LoVo (cell line): ENCODE results near the gene SLC7A10.
"Not testable (repeated sequence)": the region's sequence is repeated elsewhere in the genome, so short reads cannot be mapped to it uniquely, and the experiment has no call there.

Experiments
- DNase-seq: peaks from one replicate; pipeline ENCODE4 v3.0.0-alpha.2; 2016; ENCODE audit warnings: low spot score

Gene SLC7A10

DNA sequence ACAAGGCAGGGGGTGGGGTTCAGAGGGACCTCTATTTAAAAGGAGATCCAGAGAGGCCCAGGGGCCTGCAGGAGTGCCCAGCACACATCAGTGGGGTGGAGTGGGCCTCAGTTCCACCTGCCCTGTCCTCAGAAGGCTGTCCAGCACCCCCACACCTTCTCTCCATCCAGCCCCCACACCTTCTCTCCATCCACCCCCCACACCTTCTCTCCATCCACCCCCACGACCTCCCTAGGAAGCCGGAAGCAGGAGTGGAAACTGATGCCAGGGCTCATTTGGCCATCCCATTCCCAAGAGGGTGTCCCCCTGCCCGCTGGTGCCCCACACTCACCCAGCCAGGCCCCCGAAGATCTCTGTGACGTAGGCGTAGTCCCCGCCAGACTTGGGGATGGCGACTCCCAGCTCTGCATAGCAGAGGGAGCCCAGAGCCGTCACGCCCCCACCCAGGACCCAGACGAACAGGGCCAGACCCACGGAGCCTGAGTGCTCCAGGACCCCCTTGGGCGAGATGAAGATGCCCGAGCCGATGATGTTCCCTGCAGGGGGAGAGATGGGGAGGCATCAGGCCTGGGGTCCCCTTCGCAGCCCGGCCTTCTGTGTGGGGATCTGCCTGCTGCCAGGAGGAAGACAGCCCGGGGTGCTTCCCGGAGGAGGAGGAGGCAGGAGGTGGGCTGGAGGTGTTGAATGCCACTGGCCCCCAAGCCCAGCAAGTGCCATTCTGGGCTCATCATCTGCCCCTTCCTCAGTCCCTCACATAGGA lies 10.0 kb downstream of the SLC7A10 start:
- no peak for DNase-seq

DNA sequence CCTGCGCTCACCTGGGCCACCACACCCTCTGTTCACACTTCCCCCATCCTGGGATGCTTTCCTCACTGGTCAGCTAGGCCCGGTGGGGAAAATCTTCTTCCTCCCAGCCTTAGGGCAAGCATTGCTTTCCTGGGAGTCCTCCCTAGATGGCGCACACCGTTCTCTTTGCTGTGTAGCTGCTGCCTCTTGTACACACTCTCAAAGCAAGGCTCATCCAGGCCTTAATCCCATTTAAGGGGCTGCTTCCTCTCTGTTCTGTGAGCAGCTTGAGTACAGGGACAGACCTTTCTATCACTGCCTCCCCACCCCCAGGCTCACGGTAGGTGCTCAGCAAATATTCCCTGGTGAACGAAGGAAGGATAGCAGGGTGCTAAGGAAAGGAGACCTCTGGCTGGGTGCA lies 11.1 kb downstream of the SLC7A10 start:
- no peak for DNase-seq

DNA sequence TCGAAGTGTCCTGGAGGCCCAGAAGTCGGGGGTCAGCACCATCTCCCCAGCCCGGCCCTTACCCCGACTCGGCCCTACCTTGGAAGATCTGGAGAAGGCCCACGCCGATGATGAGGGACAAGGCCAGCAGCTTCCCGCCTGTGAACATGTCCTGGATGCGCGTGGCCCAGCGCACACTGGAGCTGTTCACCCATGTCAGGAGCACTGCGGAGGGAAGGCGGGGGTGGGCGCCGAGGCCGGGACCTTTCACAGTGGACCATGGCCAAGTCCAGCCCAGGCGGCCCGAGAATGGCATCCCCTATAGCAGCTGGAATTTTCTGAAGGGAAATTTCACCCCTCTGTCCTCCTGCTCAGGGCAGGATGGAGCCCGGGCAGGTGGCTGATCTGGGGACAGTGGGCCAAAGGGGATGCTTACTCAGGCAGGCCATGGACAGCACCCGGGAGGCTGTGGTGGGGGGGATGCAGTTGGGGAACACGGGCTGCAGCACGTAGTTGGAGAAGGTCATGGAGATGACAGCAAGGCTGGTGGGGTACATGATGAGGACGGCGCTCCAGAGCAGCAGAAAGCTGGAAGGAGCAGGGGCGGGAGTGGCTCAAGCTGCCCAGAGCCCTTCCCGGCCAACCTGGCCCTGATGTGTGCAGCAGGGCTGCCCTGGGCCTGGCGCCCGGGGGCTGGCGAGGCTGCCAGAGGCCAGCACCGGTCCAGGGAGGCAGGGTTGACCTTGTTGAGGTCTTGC lies 13.0 kb downstream of the SLC7A10 start:
- no peak for DNase-seq

DNA sequence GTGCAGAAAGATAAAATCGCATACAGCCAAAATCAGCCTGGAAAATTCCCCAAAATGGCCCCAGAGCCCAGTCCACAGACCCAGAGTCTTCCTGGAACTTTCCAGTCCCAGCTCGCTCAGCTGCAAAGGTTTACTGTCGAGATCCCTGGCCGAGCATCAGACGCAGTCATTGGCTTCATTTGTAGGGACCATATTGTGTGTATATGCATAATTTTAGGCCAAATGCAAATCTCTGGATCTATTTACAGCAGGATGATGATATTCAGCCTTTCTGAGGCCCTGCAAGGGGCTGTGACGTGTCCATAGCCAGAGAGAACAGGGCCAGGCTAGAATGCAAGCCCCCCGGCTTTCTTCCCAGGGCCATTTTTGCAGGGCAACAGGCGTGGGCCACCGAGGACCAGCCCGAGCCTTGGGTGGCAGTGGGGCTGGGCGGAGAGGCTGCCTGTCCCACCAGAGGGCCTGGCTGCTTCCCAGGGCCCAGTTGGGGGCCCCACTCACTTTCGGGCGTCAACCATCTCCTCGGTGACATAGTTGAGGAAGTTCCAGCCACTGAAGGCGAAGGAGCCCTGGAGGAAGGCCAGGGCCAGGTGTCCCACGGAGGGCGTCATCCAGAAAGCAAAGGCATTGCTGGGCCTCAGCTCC lies 13.7 kb downstream of the SLC7A10 start:
- DNase-seq: no peak

DNA sequence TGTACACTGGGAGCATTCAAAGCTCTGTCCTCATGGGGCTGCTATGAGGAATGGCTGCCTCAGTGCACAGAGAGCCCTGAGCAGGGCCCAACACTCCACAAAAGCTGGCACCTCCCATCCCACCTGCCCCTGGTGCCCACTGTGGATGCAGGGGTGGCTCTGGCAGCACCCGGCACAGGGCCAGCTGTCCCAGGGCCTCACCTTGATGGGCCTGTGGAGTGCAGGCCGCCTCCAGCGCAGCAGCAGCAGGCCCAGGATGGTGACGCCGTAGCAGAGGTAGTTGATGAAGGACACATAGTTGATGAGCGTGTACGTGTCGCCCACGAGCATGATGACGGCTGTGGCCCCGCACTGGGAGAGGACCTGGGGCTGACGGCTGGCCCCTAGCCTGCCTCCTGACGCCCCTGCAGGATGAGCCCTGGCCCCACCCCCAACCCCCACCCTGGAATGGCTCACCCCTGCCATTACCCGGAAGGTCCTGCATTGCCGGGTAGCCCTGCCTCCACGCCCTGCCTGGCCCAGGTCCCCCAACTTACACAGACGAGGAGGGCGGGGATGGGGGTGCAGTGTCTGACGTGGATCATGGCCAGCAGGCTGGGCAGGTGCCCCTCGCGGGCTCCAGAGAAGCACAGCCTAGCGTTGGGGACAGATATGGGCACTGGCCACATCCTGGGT lies 15.2 kb downstream of the SLC7A10 start:
- DNase-seq: no peak

DNA sequence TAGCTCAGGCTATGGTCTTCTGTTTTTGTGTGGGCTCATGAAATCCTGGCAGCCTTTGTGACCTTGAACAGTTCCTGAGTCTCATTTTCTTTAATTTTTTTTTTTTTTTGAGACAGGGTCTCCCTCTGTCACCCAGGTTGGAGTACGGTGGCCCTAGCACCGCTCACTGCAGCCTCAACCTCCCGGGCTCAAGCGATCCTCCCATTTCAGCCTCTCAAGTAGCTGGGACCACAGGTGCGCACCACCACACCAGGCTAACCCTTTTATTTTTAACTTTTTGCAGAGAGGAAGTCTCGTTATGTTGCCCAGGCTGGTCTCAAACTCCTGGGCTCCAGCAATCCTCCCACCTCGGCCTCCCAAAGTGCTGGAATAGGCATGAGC lies 15.8 kb downstream of the SLC7A10 start:
- not testable (repeated sequence) for DNase-seq

DNA sequence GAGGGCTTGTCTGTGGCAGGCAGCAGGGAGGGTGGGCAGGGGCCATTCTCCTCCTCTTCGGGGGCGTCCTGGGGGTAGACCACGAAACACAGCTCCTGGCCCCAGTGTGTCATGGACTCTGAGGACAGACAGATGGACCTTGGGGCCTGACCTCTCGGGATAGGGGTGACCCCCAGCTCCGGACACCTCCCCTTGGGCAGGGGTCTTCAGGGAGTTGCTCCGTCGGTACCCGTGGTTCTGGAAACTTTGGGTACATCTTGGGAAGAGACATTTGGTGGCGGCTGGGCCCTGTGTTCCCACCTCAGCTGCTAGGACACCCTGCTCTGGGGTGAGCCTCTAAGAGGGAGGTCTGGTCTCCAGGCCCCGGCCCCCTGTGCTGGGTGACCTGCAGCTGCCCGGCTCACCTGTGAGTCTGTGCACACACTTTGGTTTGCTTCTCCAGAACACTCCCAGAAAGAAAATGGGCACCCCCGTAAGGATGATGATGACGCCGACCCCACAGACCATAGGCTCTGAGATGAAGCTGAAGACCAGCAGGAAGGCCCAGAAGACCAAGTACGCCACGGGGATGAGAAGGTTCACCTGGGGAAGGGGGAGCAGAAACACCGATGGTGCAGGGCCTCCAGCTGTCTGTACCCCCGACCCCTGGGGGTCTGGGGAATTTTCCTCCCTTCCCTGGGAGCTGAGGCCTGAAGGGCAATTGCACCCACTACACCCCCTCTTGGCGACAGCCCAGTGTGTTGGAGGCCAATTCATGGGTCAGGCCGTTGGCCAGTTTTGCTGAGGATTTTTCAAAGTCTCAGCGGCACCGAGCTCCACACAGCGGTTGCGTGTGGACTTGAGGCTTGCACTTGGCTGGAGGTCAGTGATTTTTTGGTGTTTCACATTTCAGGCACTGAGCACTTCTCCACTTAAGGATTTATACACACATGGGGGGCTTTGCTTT lies 16.5 kb downstream of the SLC7A10 start:
- DNase-seq: no peak

DNA sequence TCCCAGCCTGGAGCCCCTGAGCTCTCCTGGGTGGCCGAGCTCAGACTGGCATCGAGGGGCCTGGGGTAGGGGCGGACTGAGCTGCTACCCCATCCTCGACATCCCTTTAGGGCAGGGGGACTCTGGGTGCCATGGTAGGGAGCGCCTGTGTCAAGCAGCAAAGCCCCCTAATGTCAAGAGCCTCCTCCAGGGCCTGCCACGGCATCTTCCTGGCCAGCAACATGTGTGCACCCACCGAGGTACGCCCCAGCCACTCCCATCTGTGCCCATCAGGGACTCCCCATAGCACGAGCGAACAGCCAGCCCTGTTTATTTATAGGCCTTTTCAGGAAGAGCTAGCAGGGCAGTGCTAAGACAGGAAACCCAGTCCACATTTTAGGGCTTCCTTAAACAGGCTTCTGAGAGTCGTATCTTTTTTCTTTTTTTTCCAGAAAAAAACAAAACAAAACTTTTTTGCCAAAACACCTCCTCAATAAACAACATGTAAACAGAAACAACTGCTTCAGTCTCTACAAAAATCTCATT lies 17.2 kb downstream of the SLC7A10 start:
- no peak for DNase-seq

DNA sequence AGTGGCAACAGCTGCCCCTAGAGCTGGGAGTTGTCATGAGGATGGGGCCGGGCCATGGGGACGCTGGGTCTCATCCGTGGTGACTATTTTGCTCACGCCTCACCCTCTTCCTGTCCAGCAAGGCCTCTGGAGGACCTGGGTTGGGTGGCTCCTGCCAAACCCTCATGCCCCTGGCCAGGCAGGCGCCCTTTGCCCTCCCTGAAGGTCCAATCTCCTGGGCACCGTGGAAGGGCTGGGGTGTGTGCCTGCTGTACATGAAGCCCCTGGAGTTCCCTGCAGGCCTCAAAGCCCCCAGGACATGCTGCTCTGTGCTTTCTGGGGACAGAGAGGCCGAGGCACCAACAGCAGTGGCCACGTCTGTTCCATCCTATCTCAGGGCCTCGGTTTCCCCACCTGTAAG lies 17.7 kb downstream of the SLC7A10 start:
- no peak for DNase-seq

DNA sequence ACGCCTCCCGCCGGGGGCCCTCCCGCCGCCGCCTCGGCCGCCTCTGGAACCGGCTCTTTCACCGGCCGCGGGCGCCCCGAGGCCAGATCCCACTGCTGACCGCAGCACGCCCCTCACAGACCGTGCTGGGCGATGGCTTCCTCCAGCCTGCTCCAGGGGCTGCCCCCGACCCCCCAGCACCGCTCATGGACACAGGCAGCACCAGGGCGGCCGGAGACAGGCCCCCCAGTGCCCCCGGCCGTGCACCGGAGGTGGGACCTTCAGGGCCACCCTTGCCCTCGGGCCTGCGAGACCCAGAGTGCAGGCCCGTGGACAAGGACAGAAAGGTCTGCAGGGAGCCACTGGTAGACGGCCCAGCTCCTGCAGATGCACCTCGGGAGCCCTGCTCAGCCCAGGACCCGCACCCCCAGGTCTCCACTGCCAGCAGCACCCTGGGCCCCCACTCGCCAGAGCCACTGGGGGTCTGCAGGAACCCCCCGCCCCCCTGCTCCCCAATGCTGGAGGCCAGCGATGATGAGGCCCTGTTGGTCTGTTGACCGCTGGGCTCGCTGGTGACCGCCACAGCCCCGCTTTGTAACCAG lies 18.5 kb downstream of the SLC7A10 start:
- DNase-seq: no peak

DNA sequence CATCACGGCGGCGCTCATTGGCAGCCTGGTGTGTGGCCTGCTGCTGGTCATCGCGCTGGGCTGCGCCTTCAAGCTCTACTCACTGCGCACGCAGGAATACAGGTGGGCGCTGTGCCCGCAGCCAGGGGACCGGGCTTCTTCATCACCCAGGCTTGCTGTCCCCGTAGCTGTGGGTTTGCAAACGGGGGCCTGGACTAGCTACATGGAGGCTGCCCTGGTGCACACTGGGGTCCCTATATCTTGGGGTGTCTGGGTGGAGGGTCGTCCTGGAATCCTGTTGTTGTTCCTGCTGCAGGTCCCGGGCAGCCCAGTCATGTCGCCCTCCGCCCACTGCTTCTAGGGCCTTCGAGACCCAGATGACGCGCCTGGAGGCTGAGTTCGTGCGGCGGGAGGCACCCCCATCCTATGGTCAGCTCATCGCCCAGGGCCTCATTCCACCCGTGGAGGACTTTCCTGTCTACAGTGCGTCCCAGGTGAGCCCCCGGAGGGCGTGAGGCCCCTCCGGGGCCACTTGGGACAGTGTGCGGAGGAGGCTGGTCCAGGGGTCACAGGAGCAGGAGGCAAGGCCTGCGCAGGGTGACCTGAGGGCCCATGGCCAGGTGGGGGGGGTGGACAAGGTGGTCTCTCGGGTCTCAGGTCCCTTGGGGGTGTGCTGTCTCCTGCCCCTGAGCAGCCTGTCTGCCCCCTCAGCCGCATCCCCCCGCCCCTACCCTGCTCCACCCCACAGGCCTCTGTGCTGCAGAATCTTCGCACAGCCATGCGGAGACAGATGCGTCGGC lies 19.2 kb downstream of the SLC7A10 start:
- no peak for DNase-seq

DNA sequence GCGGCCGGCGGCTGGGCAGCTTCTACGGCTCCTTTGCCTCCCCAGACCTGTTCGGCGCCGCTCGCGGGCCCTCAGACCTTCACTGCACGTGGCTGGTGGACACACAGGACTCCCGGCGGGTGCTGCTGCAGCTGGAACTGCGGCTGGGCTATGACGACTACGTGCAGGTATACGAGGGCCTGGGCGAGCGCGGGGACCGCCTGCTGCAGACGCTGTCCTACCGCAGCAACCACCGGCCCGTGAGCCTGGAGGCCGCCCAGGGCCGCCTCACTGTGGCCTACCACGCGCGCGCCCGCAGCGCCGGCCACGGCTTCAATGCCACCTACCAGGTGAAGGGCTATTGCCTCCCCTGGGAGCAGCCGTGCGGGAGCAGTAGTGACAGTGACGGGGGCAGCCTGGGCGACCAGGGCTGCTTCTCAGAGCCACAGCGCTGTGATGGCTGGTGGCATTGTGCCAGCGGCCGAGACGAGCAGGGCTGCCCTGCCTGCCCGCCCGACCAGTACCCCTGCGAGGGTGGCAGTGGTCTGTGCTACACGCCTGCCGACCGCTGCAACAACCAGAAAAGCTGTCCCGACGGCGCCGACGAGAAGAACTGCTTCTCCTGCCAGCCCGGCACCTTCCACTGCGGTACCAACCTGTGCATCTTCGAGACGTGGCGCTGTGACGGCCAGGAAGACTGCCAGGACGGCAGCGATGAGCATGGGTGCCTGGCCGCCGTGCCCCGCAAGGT lies 20.0 kb downstream of the SLC7A10 start:
- no peak for DNase-seq

DNA sequence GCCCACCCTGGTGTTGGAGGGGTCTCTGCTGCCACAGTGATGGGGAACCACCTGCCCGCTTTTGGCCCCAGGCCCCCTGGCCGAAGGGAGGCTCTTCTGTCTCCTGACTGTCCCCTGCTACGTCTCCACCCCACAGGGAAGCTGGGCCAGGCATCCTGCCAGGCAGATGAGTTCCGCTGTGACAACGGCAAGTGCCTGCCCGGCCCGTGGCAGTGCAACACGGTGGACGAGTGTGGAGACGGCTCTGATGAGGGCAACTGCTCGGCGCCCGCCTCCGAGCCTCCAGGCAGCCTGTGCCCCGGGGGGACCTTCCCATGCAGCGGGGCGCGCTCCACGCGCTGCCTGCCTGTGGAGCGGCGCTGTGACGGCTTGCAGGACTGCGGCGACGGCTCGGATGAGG lies 20.5 kb downstream of the SLC7A10 start:
- DNase-seq: no peak

DNA sequence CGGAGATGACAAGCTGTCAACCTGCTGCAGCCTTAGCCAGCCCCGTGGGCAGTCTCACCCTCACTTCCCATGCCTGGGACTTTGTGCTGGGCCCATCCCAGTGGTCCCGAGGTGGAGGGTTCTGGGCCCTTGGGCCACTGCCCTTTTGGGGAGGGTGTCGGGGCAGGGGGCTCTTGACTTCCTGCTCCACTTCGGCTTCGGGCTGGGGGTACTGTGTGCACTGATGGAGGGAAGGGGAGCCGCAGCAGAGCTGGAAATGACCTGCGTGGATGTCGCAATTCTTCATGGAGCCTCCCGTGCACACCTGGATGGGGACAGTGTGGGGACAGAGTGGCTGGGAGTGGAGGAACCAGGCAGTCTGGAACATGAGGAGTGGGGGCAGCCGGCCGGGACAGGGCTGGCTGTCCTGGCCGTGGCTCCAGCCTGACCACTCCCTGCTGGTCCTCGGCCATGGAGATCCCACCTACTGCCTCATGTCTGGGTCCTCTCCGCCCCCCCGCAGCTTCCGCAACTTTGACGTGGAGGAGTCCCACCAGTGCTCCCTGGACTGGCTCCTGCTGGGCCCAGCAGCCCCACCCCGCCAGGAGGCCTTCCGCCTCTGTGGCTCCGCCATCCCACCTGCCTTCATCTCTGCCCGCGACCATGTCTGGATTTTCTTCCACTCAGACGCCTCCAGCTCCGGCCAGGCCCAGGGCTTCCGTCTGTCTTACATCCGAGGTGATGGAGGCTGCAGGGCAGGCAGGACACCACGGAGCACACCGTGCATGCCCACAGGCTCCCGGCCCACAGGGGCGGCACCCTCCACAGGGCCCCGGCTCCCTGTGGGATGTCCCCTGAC lies 21.3 kb downstream of the SLC7A10 start:
- no peak for DNase-seq

DNA sequence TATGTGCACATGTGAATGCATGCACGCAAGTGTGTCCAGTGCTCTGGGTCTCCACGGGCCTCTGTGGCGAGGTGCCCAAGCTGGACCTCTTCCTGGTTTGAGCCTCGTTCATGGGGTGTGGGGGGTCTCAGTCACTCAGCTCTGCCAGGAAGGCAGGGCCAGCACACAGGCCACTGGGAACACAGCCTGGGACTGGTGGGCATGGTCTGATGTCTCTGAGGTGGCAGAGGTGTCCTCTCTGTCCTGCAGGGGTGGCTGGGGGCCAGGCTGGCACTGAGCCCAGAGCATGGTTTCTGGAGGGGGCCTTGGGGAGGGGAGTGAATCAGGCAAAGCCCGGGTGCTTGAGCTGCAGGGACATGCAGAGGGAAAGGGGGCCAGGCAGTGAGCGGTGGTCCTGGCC lies 22.1 kb downstream of the SLC7A10 start:
- DNase-seq: no peak

DNA sequence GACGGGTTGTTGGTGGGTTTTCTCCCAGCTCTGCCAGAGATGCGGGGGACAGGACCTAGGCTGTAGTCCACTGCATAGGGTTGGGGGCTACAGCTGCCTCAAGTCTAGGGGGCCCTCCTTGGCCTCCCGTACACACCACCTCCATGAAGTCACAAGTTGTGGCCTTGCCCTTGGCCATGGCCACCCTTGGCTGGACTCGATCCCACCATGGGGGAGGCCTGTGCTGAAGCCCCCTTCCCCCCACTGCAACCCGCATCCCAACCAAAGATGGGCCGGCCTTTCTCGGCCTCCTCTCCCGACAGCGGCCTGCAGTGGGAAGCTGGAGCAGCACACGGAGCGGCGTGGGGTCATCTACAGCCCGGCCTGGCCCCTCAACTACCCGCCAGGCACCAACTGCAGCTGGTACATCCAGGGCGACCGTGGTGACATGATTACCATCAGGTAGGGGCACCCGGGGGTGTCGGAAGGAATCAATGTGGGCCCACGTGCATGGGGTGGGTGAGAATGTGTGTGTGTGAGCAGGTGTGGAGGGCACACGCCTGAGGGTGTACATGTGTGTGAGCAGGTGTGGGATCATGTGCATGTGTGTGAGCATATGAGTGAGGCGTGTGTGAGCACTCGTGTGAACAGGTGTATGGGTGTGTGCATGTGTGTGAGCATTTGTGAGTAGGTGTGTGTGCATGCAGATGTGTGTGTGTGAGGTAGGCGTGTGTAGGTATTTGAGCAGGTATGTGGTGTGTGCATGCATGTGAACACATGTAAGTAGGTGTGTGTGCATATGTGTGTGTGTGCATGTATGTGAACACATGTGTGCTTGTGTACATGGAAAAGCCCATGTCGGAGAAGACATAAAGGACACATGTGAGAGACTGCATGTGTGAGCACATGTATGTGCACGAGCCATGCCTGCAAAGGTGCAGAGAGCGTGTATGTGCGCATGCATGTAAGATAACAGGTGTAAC lies 22.8 kb downstream of the SLC7A10 start:
- no peak for DNase-seq

DNA sequence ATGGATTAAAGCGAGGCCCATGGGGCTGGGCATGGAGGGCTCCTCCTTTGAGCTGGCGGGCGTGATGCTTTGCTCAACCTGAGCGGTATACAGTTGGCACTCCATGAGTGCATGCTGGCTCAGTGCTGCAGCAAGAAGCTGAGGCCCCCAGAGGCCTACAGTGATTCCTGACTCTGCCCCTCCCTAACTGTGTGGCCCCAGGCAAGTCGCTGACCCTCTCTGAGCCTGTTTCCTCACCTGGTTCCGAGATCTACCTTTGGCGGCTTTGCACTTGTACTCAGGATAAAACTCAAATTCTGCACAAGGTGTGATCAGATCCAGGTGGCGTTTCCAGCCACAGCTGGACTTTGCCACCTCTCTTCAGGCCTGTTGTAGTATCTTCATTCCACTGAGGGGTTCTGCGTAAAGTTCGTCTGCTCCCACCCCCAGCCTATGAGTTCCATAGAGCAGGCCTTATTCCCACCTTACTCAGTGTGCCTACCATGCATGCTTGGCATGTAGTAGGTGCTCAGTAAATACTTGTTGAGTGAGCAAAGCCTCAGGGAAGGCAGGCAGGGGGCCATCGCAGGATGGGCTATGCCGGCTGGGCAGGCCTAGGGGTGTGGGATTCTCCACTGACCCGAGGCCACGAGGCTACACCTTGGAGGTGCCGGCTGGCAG lies 23.6 kb downstream of the SLC7A10 start:
- no peak for DNase-seq
